HG03135 (cell line): ENCODE measurements around the gene TMEM45B.
A peak's percentile ranks its signal among the peaks of the same experiment; 100 is the strongest.
"Not testable (repeated sequence)": the region's sequence is repeated elsewhere in the genome, so short reads cannot be mapped to it uniquely, and the experiment has no call there.

Source experiments
- ATAC-seq: cut with Tn5 transposase; IDR thresholded peaks from one replicate; pipeline ENCODE4 v1.9.1; 2021; ENCODE audit warnings: mild to moderate bottlenecking, moderate library complexity; ENCODE audit not compliant: unreplicated experiment

The TMEM45B gene

DNA sequence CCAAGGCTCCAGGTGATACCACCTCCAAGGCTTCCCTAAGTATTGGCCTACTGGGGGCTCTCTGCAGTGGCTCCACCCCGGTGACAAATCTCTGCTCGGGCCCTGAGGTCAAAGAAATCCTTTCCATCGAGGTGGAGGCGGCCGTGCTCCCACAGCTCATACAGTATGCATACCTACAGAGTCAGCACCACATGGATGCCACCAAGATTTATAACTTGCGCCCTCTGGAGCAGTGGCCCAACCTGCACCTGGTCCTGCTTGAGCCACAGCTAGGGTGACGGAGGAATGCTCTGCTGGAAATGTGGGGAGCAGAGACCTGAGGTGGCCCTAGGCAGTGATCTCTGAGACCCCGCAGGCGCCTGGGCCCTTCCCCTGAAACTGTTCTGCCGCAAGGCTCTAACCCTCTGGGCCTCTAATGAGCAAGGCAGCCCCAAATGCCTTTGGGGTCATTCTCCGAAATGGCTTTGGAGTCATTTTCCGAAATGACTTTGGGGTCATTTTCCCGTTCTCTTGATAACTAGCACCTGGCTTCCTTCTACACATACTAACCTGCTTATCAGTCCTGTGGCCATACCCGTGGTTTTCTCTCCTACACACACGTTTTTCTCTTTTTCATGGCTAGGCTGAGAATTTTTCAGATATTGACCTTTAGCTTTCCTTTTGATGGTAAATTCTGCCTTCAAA lies 33.9 kb downstream of the TMEM45B start:
- ATAC-seq = no peak

GRCh38 chr11:129852125-129852740 lies 36.6 kb downstream of the TMEM45B start:
- ATAC-seq = no peak

DNA sequence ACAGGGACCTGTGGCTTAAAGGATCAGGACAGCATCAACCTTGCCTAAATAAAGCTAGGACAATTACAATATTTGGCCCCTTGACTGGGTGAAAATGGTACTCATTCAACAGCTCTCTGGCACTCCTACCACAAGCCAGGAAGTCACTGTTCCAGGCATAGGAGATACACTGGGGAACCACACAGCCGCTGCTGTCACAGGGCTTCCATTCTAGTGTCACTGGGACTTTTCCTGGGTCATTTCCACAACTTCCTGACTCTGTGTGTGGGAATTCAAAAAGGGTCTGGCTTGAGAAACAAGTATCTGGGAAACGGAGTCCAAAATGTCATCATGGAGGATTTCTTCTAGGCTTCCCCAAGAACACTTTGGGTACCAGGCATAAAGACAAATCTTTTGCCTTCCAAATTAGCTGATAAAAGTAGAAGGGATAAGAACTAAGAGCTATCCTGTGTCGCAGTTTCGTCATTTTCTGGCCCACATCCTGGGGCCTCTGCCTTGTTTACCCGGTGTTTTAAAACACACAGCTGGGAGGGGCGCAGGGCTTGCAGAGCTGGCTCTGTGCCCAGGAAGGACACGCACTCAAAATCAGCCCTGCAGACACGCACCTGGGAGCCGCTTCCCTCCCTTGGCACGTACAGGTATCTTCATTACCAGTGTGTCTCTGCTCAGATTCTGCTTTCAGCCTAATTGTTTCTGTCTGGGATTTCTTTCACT lies 38.0 kb downstream of the TMEM45B start:
- ATAC-seq = no peak

DNA sequence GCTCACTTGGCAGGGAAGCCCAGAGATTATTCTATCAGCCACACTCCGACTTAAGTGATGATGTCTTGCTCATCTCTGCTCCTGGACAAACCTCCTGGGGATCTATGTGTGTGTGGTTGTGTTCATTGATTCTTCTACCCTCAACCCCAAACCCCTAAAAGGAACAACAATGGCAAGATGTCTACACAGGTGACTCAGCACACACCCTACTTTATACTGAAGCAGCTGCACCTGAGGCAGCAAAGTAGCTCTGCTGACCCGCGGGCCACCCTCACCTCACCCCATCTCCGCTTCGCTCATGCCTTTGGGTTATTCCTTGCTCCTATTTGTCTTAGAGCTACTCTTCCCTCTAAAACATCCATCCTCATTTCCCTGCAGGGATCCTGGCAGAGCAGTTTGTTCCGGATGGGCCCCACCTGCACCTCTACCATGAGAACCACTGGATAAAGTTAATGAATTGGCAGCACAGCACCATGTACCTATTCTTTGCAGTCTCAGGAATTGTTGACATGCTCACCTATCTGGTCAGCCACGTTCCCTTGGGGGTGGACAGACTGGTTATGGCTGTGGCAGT lies 38.7 kb downstream of the TMEM45B start:
- ATAC-seq = no peak

GRCh38 chr11:129855086-129855485 lies 39.4 kb downstream of the TMEM45B start:
- no peak for ATAC-seq

DNA sequence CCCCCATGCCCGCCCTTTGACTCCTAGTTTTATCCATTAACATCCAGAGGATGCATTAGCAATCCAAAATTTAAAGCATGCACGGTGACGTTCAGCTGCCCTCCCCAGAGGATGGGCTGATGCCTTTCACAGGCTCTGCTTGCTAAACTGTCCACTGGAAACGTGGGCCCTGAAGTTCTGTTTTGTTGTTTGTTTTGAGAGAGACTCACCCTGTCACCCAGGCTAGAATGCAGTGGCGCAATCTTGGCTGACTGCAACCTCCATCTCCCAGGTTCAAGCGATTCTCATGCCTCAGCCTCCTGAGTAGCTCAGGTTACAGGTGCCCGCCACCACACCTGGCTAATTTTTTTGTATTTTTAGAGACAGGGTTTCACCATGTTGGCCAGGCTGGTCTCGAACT lies 40.4 kb downstream of the TMEM45B start:
- ATAC-seq = no peak

DNA sequence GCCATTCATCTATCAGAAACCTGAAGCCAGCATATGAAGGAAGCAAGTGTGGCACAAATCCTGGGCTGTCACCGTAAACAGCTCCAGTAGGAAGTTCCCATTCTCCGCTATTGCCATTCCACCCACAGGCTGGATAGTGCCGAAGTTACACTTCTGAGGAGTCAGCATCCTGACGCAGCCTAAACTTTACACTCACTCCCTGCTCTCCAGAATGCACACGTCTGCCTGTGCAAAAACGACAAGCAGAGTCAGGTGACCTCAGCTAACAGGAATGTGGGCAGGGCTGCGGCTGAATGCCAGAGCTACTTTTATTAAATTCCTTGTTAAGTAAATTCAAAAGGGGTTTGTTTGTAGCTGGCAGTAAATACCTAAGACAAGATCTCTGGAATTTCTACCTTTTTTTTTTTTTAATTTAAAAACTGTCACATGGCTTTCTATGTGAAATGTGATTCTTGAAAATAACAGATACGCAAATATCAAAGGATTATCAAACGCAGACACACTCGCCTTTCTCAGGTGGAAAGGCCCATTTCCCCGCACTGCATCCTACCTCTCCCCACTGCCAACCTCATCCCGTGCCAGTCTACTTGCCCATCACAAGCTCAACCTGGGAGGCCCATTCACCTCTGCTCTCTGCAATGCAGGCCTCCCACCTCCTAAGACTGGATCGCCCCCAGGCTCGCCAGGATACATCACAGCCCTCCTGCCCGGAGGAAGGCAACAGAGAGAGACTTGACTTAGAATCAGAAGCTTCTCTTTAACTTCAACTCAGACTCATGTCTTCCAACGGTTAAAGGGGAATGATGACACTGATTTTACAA lies 46.3 kb downstream of the TMEM45B start:
- ATAC-seq = no peak

- no peak for ATAC-seq
Measured at GRCh38 chr11:129864811-129865210, 49.2 kb downstream of the TMEM45B start.

- ATAC-seq = no peak
Measured at GRCh38 chr11:129865701-129866100, 50.1 kb downstream of the TMEM45B start.

- no peak for ATAC-seq
Measured at GRCh38 chr11:129866311-129866710, 50.7 kb downstream of the TMEM45B start.

GRCh38 chr11:129868626-129869025 lies 53.0 kb downstream of the TMEM45B start:
- ATAC-seq = not testable (repeated sequence)

DNA sequence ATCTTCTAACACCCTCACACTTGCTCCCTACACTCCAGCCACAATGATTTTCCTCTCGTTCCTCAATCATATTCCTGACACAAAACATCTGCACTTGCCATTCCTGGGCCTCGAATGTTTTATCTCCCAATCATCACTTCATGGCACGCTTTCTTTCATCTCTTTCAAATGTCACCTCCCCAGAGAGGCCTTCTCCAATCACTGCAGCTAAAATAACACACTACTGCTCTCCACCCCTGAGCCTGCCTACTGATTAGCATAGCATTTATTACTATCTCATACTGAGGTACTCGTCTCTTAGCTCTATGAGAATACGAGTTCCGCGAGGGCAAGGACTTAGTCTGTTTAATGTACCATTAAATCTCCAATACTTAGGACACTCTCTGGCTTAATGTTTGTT lies 56.3 kb downstream of the TMEM45B start:
- no peak for ATAC-seq

- ATAC-seq = no peak
Measured at GRCh38 chr11:129880311-129880710, 64.7 kb downstream of the TMEM45B start.

GRCh38 chr11:129881570-129882170 lies 66.0 kb downstream of the TMEM45B start:
- ATAC-seq = peak; percentile 70

DNA sequence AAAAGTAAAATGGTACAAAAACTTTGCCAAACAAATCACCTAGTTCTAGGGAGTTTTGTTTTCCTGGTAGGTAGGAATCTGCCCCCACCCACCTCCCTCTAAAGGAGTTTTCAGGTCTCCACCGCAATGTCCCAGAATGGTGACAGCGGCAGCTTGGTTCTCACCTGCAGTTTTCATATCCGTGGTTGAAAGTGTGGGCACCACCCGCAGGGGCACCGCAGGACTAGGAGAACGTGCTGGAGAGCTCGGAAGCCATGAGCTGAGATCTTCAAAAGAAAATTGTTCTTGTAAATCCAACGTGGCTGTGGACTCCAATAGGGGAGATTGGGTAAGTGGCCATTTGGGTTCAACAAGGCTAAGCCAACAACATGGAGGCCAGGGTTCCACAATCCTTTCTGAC lies 68.9 kb downstream of the TMEM45B start:
- ATAC-seq = no peak

DNA sequence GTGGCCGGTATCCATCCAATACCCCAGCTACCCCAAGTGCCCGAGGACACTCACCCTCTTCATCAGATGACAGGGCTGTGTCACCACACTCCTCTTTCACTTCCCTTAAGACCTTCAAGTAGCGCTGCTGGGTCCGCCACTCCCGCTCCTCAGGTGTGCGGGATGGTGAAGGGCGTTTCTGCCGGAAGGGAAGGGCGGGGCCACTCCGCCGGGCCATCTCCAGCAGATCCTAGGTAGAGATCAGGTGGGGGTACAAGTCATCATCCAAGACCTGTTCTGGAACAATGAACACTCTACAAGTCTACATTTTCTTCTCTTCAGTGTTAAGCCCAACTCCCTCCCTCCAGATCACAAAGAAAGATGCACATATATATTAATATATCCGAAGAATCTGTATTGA lies 69.7 kb downstream of the TMEM45B start:
- ATAC-seq = no peak

GRCh38 chr11:129888451-129888850 lies 72.8 kb downstream of the TMEM45B start:
- ATAC-seq = no peak

- ATAC-seq = peak; percentile 19
Measured at GRCh38 chr11:129894278-129895125, 78.9 kb downstream of the TMEM45B start.
